ENCODE results near the gene COMT.

The COMT gene

DNA sequence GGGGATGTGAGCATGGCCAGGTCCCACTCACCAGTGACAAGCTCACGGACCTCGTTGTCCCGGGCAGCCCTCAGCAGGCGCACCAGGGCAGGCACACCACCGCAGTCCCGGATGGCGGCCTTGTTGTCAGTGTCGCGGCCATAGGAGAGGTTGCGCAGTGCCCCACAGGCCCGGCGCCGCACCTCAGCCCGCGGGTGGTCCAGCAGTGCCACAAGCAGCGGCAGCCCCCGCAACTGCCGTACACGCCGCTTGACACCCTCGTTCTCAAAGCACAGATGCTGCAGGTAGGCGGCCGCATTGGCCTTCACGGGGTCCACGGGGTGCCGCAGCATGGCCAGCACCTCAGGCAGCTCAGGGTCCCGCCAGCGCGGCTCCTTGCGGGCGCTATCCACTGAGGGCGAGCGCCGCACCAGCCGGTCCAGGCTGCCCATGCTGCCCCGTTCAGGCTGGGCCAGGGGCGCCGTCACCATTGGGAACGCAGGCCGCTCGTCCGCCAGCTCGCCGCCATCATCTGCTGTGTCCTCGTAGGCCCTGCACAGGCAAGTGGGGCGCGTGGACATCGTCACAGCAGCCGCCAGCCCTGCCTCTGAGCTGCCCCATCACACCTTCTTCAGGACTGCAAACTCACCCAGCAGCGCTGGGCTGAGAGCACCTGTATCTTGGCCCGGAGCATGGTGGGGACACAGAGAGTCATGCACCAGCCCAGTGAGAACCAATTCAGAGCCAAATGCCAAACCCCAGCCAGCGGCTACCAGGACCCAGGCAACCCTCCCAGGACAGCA is 38.3 kb downstream of the COMT start:
- no peak for DNase-seq (ENCODE audit: low spot score)
- H3K27ac ChIP-seq, result no peak overlapping the region
- TF ChIP-seq, protein P1, sequence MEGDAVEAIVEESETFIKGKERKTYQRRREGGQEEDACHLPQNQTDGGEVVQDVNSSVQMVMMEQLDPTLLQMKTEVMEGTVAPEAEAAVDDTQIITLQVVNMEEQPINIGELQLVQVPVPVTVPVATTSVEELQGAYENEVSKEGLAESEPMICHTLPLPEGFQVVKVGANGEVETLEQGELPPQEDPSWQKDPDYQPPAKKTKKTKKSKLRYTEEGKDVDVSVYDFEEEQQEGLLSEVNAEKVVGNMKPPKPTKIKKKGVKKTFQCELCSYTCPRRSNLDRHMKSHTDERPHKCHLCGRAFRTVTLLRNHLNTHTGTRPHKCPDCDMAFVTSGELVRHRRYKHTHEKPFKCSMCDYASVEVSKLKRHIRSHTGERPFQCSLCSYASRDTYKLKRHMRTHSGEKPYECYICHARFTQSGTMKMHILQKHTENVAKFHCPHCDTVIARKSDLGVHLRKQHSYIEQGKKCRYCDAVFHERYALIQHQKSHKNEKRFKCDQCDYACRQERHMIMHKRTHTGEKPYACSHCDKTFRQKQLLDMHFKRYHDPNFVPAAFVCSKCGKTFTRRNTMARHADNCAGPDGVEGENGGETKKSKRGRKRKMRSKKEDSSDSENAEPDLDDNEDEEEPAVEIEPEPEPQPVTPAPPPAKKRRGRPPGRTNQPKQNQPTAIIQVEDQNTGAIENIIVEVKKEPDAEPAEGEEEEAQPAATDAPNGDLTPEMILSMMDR (IDR thresholded peaks at IDR 0.05), result no peak
- no peak overlapping the region for H3K4me3 ChIP-seq

DNA sequence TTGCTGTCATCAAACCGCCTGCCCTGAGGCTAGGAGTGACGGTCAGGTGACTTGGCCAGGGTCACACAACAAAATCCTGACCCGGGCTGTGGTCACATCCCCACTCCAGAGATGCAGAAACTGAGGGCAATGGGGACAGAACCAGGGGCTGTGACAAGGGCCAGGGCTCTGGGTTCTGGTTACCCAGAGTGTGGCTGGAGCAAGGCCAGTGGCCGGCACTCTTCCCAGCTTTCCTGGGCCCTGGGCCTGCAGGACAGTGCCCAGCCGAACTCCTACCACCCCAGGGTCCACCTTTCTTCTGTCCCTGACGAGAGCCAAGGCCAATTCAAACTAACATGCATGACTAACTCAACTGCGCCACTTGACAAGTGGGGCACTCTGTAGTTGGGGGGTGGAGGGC is 39.2 kb downstream of the COMT start:
- no peak for DNase-seq (ENCODE audit: low spot score)
- Histone ChIP-seq H3K27ac (no peak overlapping the region), H3K4me3 (no peak overlapping the region)
- TF ChIP-seq, protein P1 (IDR thresholded peaks at IDR 0.05), result no peak

DNA sequence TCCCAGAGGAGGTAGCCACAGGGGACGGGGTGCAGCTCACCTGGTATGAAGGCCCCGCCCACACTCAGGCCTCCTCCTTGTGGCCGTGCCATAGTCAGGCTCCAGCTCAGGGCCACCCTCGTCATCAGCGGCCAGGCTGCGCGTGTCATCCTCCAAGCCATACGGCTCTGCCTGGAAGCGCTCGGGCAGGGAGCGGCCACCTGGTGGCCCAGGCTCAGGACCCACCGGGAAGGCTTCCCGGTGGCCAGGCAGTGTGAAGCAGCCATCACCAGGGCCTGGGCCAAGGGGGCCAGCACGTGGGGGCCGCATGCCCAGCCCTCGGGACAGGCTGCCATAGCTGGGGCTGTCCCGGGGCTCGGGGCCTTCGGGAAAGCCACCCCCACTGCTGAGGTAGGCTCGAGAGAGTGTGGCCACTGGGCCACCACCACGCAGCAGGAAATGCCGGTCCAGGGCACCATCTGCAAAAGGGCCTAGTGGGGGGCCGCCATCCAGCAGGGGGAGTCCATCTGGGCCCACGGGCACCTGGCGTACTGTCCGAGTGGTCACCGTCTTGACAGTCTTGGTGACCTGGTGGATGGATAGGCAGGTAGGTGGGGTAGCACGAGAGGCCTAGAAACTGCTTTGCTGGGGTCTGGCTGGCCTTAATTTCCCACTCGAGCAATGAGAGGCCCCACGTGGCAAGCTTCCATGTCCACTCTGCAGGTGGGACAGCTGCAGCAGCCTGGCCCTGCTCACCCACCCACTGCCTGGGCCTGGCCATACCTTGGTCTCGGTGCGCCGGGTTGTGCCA is 39.8 kb downstream of the COMT start:
- Histone ChIP-seq H3K4me3 (no peak overlapping the region), H3K27ac (no peak overlapping the region)
- no peak for DNase-seq (ENCODE audit: low spot score)
- TF ChIP-seq, protein P1 (IDR thresholded peaks at IDR 0.05), result no peak

DNA sequence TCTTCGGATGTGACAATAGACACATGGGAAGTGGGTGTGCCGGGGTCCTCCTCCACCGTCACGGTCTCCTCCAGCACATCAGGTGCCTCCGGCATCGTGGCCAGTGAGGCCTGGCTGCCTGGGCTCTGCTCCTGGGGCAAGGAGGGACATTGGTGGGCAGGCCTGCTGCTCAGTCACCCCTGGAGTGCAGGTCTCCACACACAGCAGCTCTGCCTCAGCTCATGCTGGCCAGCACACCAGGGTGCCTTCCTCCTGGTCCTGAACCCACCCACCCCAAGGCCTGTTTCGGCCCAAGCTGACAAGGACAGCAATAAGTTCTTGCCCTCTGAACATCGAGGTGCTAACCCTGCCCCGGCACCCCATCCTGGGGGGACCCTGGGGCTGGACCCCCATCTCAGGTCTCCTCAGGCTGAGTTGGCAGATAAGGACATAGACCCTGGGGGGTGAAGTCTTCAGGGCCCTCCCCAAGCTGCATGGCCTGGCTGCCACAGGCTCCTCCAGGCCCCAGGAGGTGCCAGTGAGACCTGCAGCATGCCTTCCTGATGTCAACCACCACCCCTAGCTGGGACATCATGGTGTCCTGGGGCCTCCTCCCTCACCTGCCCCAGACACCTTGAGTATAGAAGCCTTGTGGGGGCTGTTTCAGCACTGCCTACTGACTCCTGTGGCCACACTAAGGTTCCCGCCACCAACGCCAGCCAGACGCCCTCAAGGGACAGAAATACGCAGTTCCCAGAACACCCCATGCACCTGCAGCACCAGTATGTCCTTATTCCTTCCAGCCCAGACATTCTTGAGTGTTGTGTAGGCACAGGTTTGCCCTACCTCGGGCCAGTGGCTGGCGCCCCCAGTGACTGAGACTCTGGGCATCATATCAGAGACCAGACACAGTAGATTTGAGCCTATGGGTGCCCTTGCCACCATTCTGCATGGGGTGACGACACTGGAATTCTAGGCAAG is 40.7 kb downstream of the COMT start:
- DNase-seq (ENCODE audit: low spot score), result no peak
- Histone ChIP-seq H3K27ac (no peak overlapping the region), H3K4me3 (no peak overlapping the region)
- TF ChIP-seq, protein P1 (IDR thresholded peaks at IDR 0.05), result no peak

DNA sequence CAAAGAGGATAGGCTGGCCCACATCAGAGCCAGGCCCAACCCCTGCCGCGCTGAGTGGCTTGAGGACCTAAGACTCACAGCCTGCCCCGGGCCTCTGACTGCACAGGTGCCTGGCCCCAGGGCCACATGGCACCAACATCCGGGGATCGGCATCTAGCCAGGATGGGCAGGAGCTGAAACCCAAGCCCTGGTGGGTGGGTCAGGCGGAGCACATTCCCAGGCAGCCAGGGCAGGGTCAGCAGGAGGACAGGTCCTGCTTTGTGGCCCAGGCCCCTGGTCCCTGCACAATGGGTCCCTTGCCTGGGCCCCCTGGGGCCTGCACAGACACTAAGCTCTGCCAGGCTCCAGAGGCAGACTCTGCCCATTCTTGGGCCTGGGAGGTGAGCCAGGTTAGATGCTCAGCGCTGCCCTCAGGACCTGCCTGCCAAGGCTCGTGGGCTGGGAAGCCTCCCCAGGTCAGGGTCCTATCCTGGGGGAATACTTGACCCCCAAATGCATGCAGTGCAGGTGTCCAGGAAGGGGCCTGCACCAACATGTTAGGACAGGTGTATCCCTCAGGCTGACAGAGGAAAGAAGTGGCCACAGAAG is 41.5 kb downstream of the COMT start:
- no peak for DNase-seq (ENCODE audit: low spot score)
- Histone ChIP-seq H3K27ac (peak overlapping the region; percentile 86 to 95), H3K4me3 (no peak overlapping the region)
- TF ChIP-seq, protein P1 (IDR thresholded peaks at IDR 0.05), result no peak

DNA sequence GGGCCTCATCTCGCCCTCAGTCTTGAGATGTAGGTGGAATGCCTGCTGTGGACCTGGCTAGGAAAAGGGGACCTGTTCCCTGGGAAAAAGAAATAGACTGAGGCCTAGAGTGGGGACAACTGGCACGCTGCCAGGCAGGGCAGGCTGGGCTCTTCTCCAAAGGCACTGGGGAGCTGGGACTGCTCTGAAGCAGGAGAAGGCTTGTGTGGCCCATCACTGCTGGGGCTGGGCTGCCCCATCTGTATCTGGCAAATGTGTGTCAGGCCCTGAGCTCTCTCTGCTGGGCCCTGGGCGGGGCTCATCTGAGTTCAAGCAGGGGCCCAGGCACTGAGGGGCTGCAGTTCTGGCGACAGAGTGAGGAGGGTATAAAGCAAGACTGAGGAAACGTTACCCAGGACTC is 42.2 kb downstream of the COMT start:
- TF ChIP-seq, protein P1 (IDR thresholded peaks at IDR 0.05), result no peak
- no peak for DNase-seq (ENCODE audit: low spot score)
- peak overlapping the region; percentile 86 to 95 for H3K27ac ChIP-seq

More for the DNA sequence above, 42.2 kb downstream of the COMT start:
- peak overlapping the region; percentile 85 for H3K4me3 ChIP-seq

Measured in coronary artery (tissue), 2 donors.